DND-41 (cell line): ENCODE data around the gene AGO3.

Source experiments
- ATAC-seq: fragments of 200-7000 bp; cut with Tn5 transposase; 3 replicates; pipeline ENCODE4 v1.9.1; 2021; ENCODE audit warnings: low read depth; ENCODE audit not compliant: insufficient read depth
- DNase-seq: peaks from one replicate; pipeline ENCODE4 v3.0.0-alpha.2; 2020
- H2AFZ ChIP-seq: 2 replicates; pipeline ENCODE4 v1.6.0; 2012; ENCODE audit warnings: low read depth, low read length
- H3K27ac ChIP-seq: 2 replicates; pipeline ENCODE4 v1.5.1; 2012; ENCODE audit warnings: low read length, inconsistent platforms
- H3K27me3 ChIP-seq: fragments of 200-600 bp; sonication (generic); 2 replicates; pipeline ENCODE4 v1.6.0; 2012; ENCODE audit warnings: low read length, mild to moderate bottlenecking, inconsistent platforms; ENCODE audit not compliant: insufficient read depth, poor library complexity
- H3K36me3 ChIP-seq: 2 replicates; pipeline ENCODE4 v1.5.1; 2012; ENCODE audit warnings: low read length, inconsistent platforms; ENCODE audit not compliant: insufficient read depth
- H3K4me1 ChIP-seq: 2 replicates; pipeline ENCODE4 v1.5.1; 2012; ENCODE audit warnings: mild to moderate bottlenecking, low read length; ENCODE audit not compliant: insufficient read depth
- H3K4me2 ChIP-seq: 2 replicates; pipeline ENCODE4 v1.6.0; 2012; ENCODE audit warnings: mild to moderate bottlenecking, moderate library complexity, low read length, inconsistent platforms; ENCODE audit not compliant: insufficient read depth
- H3K4me3 ChIP-seq, 2 experiments: fragments of 200-600 bp in 1 of 2; shearing (Covaris generic) in 1 of 2; 2 replicates each; pipeline ENCODE4 v1.5.1; 2012 to 2016; ENCODE audit warnings: inconsistent platforms in 2 of 2, low read length in 2 of 2, mild to moderate bottlenecking in 2 of 2, low read depth in 1 of 2, moderate library complexity in 1 of 2
- H3K79me2 ChIP-seq: 2 replicates; pipeline ENCODE4 v1.6.0; 2012; ENCODE audit warnings: low read length, inconsistent platforms; ENCODE audit not compliant: insufficient read depth
- H3K9ac ChIP-seq: 2 replicates; pipeline ENCODE4 v1.6.0; 2012; ENCODE audit warnings: low read depth, mild to moderate bottlenecking, inconsistent platforms, low read length, moderate library complexity
- H3K9me3 ChIP-seq: 2 replicates; pipeline ENCODE4 v1.5.1; 2012; ENCODE audit warnings: low read length, moderate library complexity, mild to moderate bottlenecking, inconsistent platforms; ENCODE audit not compliant: insufficient read depth, severe bottlenecking
- H4K20me1 ChIP-seq: 2 replicates; pipeline ENCODE4 v1.6.0; 2012; ENCODE audit warnings: low read length; ENCODE audit not compliant: insufficient read depth
- EZH2 ChIP-seq: IDR thresholded peaks from 3 replicates; pipeline ENCODE4 v1.6.1; 2012; ENCODE audit warnings: borderline replicate concordance, low read depth, mild to moderate bottlenecking, moderate library complexity, low read length, inconsistent platforms; ENCODE audit not compliant: severe bottlenecking
- TF ChIP-seq, protein P1 (sequence below): IDR thresholded peaks from 2 replicates; pipeline ENCODE4 v1.5.1; 2012; ENCODE audit warnings: borderline replicate concordance, low read length, moderate library complexity, mild to moderate bottlenecking; ENCODE audit not compliant: poor library complexity, severe bottlenecking; ENCODE audit errors: extremely low read depth

Gene AGO3

DNA sequence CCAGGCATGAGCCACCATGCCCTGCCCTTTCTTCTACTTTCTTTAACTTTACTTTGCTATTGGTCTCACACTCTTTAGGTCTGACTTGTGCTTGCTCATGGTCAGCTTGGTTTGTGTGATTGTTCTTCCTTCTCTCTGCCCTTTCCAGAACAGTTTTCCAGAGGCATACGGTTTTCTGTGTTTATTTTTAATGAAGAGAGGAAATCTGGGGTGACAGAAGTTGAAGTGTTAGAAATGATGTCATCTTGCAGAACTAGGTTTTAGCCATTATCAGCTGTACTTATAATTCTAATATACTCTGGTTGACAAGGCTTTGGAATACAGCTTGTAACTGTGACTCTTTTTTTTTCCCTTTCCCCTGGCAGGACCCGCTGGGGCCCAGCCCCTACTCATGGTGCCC lies 14.4 kb downstream of the AGO3 start:
- H4K20me1 ChIP-seq: no peaks in the 10 kb centered on the region; the same call in 1 of the 2 replicates
- H3K9ac ChIP-seq: no peak overlapping the region
- no peak overlapping the region for H3K4me2 ChIP-seq
- H3K4me1 ChIP-seq: no peaks in the 10 kb centered on the region
- TF ChIP-seq EZH2: no peak
- no peak overlapping the region for H3K4me3 ChIP-seq
- no peak overlapping the region for H2AFZ ChIP-seq
- H3K79me2 ChIP-seq: peaks cover 67% of the 10 kb centered on the region
- H3K9me3 ChIP-seq: no peaks in the 10 kb centered on the region
- H3K36me3 ChIP-seq: peaks cover 10% of the 10 kb centered on the region; the same call in 1 of the 2 replicates
- no peak for DNase-seq
- H3K27ac ChIP-seq: no peak overlapping the region
- H3K27me3 ChIP-seq: no peaks in the 10 kb centered on the region
- no peak for ATAC-seq

DNA sequence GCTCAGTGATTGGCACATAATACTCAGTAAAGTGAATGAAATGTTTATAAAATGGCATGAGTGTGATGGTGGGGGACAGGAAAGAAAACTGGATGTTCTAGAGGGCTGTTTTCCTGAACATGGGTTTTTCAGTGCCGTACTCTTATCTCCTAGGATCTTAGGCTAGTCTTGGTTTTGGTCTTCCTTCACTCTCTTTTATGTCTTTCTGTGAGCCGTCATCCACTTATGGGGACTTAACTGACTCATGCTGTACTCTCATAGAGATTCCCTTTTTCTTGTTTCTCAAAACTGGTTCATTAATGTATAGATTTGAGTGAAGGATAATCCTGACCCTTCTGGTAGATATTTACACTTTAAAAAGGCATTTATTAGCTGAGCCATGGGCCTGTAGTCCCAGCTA lies 16.6 kb downstream of the AGO3 start:
- no peak for DNase-seq
- peaks cover 48% of the 10 kb centered on the region for H3K79me2 ChIP-seq
- no peak for ATAC-seq

DNA sequence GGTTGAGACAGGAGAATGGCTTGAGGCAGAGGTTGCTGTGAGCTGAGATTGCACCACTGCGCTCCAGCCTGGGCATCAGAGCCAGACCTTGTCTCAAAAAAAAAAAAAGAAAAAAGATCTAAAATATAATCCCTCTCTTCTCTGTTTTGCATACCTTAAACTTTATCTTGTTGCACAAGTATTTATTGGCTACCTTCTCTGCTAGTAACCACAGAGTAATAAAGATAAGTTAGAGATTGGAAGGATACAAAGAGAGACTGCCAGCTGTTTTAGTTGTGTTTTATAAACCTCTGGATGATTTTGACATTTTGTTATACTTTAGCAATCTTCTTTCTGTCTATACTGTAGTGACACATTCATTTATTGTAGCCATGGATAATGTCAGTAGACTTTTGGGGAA lies 27.7 kb downstream of the AGO3 start:
- no peak overlapping the region for H3K4me2 ChIP-seq
- H3K27me3 ChIP-seq: no peaks in the 10 kb centered on the region
- H4K20me1 ChIP-seq: no peaks in the 10 kb centered on the region
- peaks cover 21% of the 10 kb centered on the region for H3K79me2 ChIP-seq
- ATAC-seq (no peak), DNase-seq (no peak)
- H3K9me3 ChIP-seq: no peaks in the 10 kb centered on the region
- H3K9ac ChIP-seq: no peak overlapping the region
- H3K27ac ChIP-seq: no peak overlapping the region
- H3K36me3 ChIP-seq: no peaks in the 10 kb centered on the region
- no peak overlapping the region for H2AFZ ChIP-seq
- no peak for TF ChIP-seq EZH2
- TF ChIP-seq, protein P1, sequence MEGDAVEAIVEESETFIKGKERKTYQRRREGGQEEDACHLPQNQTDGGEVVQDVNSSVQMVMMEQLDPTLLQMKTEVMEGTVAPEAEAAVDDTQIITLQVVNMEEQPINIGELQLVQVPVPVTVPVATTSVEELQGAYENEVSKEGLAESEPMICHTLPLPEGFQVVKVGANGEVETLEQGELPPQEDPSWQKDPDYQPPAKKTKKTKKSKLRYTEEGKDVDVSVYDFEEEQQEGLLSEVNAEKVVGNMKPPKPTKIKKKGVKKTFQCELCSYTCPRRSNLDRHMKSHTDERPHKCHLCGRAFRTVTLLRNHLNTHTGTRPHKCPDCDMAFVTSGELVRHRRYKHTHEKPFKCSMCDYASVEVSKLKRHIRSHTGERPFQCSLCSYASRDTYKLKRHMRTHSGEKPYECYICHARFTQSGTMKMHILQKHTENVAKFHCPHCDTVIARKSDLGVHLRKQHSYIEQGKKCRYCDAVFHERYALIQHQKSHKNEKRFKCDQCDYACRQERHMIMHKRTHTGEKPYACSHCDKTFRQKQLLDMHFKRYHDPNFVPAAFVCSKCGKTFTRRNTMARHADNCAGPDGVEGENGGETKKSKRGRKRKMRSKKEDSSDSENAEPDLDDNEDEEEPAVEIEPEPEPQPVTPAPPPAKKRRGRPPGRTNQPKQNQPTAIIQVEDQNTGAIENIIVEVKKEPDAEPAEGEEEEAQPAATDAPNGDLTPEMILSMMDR: no peak
- H3K4me1 ChIP-seq: no peaks in the 10 kb centered on the region
- H3K4me3 ChIP-seq: no peak overlapping the region

More for the DNA sequence above, 16.6 kb downstream of the AGO3 start:
- H3K9ac ChIP-seq: no peak overlapping the region
- H3K27ac ChIP-seq: no peak overlapping the region
- H3K9me3 ChIP-seq: no peaks in the 10 kb centered on the region
- no peak overlapping the region for H3K4me3 ChIP-seq
- H3K36me3 ChIP-seq: peaks cover 13% of the 10 kb centered on the region
- H3K4me2 ChIP-seq: no peak overlapping the region
- H4K20me1 ChIP-seq: no peaks in the 10 kb centered on the region; the same call in 1 of the 2 replicates
- H2AFZ ChIP-seq: no peak overlapping the region
- TF ChIP-seq, protein P1: no peak
- TF ChIP-seq EZH2: no peak
- H3K4me1 ChIP-seq: no peaks in the 10 kb centered on the region
- H3K27me3 ChIP-seq: no peaks in the 10 kb centered on the region

DNA sequence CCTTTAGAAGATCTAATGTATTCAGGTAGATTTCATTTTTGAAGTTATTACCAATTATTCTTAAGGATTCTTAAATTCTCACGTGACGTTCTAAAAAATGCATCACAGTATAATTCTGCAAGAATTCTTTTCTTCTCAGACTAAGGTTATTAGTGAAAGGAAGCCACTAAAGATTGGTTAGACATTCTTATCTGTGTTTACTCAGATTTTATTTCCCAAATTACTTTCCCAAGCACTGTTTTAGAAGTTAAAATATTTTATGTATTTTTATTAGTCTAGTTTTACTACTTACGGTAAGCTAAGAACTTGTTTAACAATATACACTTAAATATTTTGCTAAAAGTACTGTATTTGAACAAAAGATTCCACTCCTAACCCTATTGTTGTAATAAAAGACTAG lies 28.4 kb downstream of the AGO3 start:
- Histone ChIP-seq H3K4me3 (no peak overlapping the region), H3K27ac (no peak overlapping the region), H3K4me1 (no peaks in the 10 kb centered on the region), H3K36me3 (no peaks in the 10 kb centered on the region), H4K20me1 (no peaks in the 10 kb centered on the region), H3K4me2 (no peak overlapping the region), H3K27me3 (no peaks in the 10 kb centered on the region), H3K9me3 (no peaks in the 10 kb centered on the region), H3K79me2 (peaks cover 22% of the 10 kb centered on the region), H3K9ac (no peak overlapping the region), H2AFZ (no peak overlapping the region)
- no peak for TF ChIP-seq EZH2
- TF ChIP-seq, protein P1: no peak
- ATAC-seq (no peak), DNase-seq (no peak)
